ENCODE data around the gene FMNL2.

GRCh38 chr2:152542995-152543481 lies 208.1 kb downstream of the FMNL2 start:
- TF ChIP-seq PATZ1 (CRISPR knock-in tag; IDR thresholded peaks at IDR 0.05; ENCODE audit: borderline replicate concordance) (no peak), RARB (CRISPR knock-in tag; IDR thresholded peaks at IDR 0.05) (no peak), POU6F1 (CRISPR knock-in tag; IDR thresholded peaks at IDR 0.05; ENCODE audit: borderline replicate concordance, low read depth) (no peak), TOX (CRISPR knock-in tag; IDR thresholded peaks at IDR 0.05; ENCODE audit: borderline replicate concordance) (no peak), CSDC2 (CRISPR knock-in tag; IDR thresholded peaks at IDR 0.05) (no peak), ZFP3 (CRISPR knock-in tag; IDR thresholded peaks at IDR 0.05) (no peak), BACH2 (CRISPR knock-in tag; IDR thresholded peaks at IDR 0.05; ENCODE audit: borderline replicate concordance) (no peak), TCF4 (CRISPR knock-in tag; IDR thresholded peaks at IDR 0.05; ENCODE audit: borderline replicate concordance) (no peak), CREB5 (CRISPR knock-in tag; IDR thresholded peaks at IDR 0.05; ENCODE audit: low read depth) (no peak), ZFP30 (CRISPR knock-in tag; IDR thresholded peaks at IDR 0.05) (no peak)
